HT-29 (cell line): ENCODE measurements around the gene GRAMD1B. TPM values are rescaled to one million over a fixed set of nuclear protein-coding genes. Genes with fewer than 3 reads are reported as not detected.
A peak's percentile ranks its signal among the peaks of the same experiment; 100 is the strongest.

Source experiments
- DNase-seq: peaks from one replicate; pipeline ENCODE4 v3.0.0-alpha.2; 2015; ENCODE audit warnings: low spot score
- total RNA-seq: library from RNA; depleted of rRNA; stranded (reverse); fragments of >200 nt; shearing (Covaris generic); gene quantifications from 2 replicates; pipeline ENCODE4 v1.2.3, GENCODE V29; 2014

The GRAMD1B gene
- total RNA-seq, 1 experiment from 2014 or later, result 92.4 TPM

DNA sequence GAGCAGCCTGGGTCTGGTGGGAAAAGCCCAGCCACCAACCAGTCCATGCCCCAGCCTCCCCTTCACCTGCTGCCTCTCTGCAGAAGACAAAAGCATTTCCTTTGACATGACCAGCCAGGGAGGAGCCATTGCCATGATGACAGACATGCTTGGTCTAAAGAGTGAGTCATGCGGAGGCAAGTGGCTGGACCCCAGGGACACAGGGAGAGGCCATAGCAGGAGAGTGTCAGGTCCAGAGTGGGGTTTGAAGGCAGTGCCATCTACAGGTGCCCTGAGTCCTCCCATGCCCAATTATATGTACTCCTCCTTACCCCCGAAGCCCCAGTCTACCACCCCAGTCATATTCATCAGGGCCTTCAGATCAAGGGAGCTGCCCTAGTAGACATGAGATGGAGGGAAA, 157.0 kb downstream of the GRAMD1B start:
- peak; percentile 74 for DNase-seq

GRCh38 chr11:123587559-123587958, 157.5 kb downstream of the GRAMD1B start:
- DNase-seq, result peak; percentile 69

DNA sequence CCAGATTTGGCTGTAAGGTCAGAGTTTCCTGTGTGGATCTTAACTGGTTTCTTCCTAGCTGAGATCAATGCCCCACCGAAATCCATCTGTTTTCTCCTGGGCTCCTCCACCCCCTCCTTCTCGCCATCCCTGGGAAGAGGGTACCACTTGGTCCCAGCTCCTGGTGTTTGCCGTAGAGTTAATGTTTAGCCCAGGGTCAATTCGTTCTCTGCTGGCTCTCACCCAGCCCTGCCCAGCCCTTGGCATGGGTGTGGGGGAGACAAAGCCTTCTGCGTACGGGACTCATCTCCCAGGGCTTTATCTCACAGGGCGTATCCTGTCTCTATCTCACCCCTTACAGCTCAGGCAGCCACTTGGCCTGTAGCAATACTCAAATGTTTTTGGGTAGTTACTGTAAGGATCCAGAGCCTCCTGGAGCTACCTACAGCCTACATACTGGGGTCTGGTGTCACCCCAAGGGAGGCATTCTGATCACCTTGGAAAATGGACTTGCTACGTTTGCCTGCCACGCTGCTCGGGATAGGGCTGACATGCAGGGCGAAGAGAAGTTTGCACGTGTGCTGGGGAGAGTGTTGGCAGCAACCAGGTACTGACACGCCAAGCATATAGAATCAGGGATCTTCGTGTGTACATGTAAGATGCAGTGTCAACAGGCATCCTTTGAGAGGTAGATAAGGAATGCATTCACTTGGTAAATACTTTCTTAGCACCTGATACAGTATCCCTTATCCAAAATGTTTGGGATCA, 158.2 kb downstream of the GRAMD1B start:
- DNase-seq, result peak; percentile 93

GRCh38 chr11:123588864-123589262, 158.8 kb downstream of the GRAMD1B start:
- no peak for DNase-seq

GRCh38 chr11:123590296-123590912, 160.3 kb downstream of the GRAMD1B start:
- peak; percentile 97 for DNase-seq

GRCh38 chr11:123593570-123593969, 163.5 kb downstream of the GRAMD1B start:
- no peak for DNase-seq

GRCh38 chr11:123594188-123594901, 164.3 kb downstream of the GRAMD1B start:
- no peak for DNase-seq

GRCh38 chr11:123594921-123595320, 164.9 kb downstream of the GRAMD1B start:
- DNase-seq, result no peak

DNA sequence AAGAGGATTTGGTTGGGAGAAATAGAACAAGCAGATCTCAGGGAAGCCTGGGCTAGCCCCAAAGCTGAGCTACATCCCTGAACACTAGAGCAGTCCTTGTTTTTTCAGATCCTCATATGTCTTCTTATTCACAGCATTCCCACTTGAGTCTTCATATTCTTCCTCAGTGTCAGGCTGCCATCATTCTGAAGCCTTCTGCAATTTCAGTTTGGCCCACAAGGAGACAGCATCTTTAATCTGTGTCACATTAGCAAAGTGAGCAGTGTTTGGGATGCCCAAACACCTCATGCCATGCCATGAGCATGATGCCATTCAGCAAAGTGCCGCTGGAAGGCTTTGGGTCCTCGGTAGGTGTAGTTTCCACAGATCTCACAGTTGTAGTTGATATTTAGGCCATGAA, 167.8 kb downstream of the GRAMD1B start:
- peak; percentile 37 for DNase-seq

- no peak for DNase-seq
Measured at GRCh38 chr11:123601136-123601535, 171.1 kb downstream of the GRAMD1B start.

- no peak for DNase-seq
Measured at GRCh38 chr11:123601743-123602142, 171.7 kb downstream of the GRAMD1B start.

- DNase-seq, result no peak
Measured at GRCh38 chr11:123603666-123604065, 173.6 kb downstream of the GRAMD1B start.

- no peak for DNase-seq
Measured at GRCh38 chr11:123607781-123608180, 177.7 kb downstream of the GRAMD1B start.

DNA sequence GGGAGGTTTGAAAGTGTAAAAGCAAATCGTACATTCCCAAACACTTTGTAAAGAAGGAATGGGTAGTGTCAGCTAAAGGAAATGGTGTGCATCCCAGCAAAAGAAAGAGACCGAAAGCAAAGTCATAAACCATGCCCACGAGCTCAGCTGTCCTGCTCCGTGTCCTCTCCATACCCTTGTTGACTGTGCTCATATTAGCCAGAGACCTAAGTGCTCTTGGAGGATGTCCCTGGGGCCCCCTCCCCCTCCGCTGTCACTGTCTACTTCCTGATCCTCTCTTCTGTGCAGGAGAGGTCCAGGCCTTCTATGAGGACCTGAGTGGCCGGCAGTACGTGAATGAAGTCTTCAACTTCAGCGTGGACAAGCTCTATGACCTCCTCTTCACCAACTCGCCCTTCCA, 178.3 kb downstream of the GRAMD1B start:
- DNase-seq, result no peak

- no peak for DNase-seq
Measured at GRCh38 chr11:123608945-123609344, 178.9 kb downstream of the GRAMD1B start.

DNA sequence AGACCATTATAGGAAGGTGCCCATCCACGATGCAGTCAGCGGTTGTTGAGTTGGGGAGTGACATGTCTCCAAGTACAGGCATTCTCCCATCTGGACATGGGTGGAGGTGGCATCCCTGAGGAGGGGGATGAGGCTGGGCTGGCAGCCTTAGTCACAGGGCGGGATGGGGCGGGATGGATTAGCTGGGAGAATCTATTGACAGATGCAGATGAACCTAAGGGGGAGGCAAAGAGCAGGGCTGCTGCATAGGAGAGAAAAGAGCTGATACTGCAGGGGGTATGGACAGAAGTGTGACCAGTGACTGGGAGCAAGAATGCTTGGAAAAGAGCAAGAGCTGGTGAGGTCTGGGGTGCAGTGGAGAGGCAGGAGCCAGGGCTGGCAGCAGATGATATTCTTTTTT, 181.6 kb downstream of the GRAMD1B start:
- DNase-seq, result no peak

DNA sequence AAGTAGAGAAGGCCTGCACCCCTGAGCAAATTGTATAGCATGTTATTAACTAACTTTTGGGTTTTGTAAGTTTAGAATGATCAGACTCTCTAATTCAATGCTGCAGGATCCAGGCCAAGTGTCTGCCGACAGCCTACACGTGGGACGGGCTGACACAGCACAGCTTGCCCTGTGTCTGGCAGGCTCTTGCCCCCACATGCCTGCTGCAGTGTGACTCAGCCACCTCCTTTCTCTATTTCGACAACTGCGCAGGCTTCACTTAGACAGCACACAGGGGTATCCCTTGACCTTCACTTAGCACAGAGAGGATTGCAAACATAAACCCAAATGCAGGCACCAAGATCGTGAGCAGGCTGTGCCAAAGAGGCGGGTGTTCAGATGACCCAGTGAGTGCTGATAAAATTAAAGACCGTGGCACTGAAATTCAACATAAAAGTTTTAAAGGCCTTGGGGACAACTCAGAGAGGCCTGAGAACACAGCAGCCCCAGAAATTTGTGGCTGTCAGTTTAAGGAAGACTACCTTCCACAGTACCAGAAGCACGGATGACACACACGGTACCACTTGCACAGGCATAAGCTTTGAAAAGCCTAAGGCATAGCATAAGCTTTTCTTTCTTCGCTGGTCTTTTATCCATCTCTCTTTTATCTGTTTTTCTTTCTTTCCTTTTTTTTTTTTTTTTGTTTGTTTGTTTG, 186.6 kb downstream of the GRAMD1B start:
- DNase-seq, result no peak

GRCh38 chr11:123622576-123622975, 192.5 kb downstream of the GRAMD1B start:
- DNase-seq, result no peak

DNA sequence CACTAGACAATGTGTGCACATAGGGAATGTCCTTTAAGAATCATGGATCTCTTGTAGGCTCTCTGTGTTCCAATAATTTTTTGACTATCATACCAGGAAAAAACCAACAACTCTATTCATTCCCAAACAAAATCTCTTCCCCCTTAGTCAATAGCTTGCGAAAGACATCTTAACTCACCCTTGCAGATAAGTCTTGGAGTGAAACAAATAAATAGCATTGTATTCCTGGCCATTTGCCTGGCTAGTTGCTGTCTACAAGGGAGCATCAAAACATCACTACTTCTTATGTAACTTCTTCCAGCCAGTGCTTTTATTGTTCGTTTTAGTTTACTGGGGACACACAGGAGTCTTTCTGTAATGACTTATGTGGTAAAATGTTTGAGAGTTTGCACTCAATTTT, 194.9 kb downstream of the GRAMD1B start:
- no peak for DNase-seq

DNA sequence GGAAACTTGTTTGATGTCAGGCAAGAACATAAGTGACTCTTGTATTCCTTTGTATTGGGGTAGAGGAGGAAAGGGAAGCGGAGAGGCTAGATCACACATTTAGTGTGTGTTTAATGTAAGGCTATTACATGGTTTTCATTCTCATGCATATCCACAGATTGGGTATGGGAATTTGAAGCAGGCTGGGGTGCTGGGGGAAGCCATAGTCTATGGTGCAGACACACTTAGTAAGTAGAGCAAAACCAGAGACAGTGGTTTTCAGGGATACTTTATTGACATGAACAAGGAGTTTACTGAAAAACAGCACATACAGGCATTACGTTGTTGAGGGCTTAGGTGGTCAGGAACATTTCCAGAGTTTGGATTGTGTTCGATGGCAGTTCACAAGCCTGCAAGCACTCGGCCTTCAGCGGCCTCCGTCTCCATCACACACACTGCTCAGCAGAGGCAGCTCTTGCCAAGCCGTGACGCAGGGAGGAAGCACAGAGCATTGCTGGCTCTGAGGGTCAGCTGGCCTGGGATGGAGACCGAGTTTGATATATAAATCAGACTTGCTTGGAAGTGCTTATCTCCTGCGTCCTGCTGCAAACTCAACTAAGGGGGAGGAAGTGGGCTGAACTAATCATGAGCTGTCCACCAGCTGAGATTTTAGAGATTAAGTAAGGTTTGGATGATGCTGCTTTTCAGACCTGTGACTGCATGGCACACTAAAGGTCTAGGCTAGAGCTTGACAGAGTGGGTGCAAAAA, 199.0 kb downstream of the GRAMD1B start:
- no peak for DNase-seq

DNA sequence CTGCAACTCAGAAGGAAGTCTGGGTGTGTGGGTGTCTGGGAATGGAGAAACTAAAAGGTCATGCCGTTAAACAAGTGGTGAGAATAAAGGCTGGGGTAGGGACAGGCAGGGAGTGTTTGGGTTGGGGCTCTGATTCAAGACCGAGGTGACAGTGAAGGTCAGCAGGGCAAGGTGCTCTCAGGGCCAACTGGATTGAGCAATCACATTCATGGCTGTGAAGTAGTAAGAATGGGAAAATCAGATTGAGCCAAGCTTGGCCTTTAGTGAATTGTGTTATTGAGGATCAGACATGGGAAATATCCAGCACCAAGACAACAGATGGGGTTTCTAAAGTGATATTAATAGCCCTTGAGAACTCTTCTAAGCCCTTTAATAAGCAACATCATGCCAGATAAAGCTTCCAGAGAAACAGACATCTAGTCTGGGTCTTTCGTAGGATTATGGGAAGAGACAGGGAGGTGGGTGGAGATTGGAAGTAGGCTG, 200.1 kb downstream of the GRAMD1B start:
- DNase-seq, result no peak
